ENCODE results near the gene KDM4B. TPM values are rescaled to one million over a fixed set of nuclear protein-coding genes. Genes with fewer than 3 reads are reported as not detected.

The KDM4B gene
- total and polyA plus RNA-seq, 10 of the 15 experiments (the other 5 are each of a cell fraction or from before 2014, with no cell fraction given) = 0.47 to 49.6 (median 16.2) TPM

- Histone ChIP-seq H3K4me3 (no peak overlapping the region), H3K9me3 (replicated peaks; ENCODE audit: control insufficient read depth, insufficient read depth, low read length) (no peaks in the 10 kb centered on the region; the same call in 2 of the 3 replicates), H3K79me2 (ENCODE audit: control insufficient read depth, insufficient read depth, low read length) (peaks cover 13% of the 10 kb centered on the region), H2AFZ (ENCODE audit: control insufficient read depth, low read depth, low read length) (no peak overlapping the region), H3K4me2 (ENCODE audit: control insufficient read depth, insufficient read depth) (no peak overlapping the region), H3K9ac (ENCODE audit: control insufficient read depth, insufficient read depth, low read length) (no peak overlapping the region), H3K4me1 (ENCODE audit: control insufficient read depth, insufficient read depth, low read length) (no peaks in the 10 kb centered on the region; the same call in 1 of the 2 replicates), H4K20me1 (ENCODE audit: control insufficient read depth, insufficient read depth) (no peaks in the 10 kb centered on the region), H3K36me3 (ENCODE audit: control insufficient read depth in 2 of 2, insufficient read depth in 2 of 2, low read length in 1 of 2) (peaks cover 0 to 8% of the 10 kb centered on the region in 2 experiments; a peak in 2 of 4 replicates), H3K27me3 (replicated peaks in 1 of 2; ENCODE audit: control insufficient read depth in 2 of 2, insufficient read depth in 2 of 2, low read length in 1 of 2) (no peaks in the 10 kb centered on the region), H3K27ac (ENCODE audit: control insufficient read depth, insufficient read depth) (no peak overlapping the region)
- ChIA-PET POLR2A (no interaction called here), SMC1A (ENCODE audit: uncharacterized antibody, unreplicated experiment) (interaction anchor here (0.6 to 1.0 kb wide), 2 partner anchors 128 to 517 kb away, joined by 3 to 4 read pairs; no protein-coding TSS in a partner anchor), RAD21 (ENCODE audit: unreplicated experiment) (interaction anchor here (2.7 kb wide), 1 partner anchor 214 kb away, joined by 6 read pairs; no protein-coding TSS in a partner anchor), CTCF (no interaction called here)
- DNase-seq (ENCODE audit: low read depth, low spot score) (no peak), ATAC-seq (no peak), FAIRE-seq (no peak)
- TF ChIP-seq SIN3A (IDR thresholded peaks at IDR 0.05; ENCODE audit: low read depth, low read length) (no peak), ETV6 (conservative IDR thresholded peaks at IDR 0.05 in 1 of 2, IDR thresholded peaks at IDR 0.05 in 1 of 2; ENCODE audit: borderline replicate concordance in 1 of 2, low read depth in 1 of 2) (no peak), MEF2A (IDR thresholded peaks at IDR 0.05; ENCODE audit: insufficient read depth, low read depth, low read length) (no peak), WRNIP1 (IDR thresholded peaks at IDR 0.05; ENCODE audit: borderline replicate concordance, low read depth, low read length) (no peak), MTA3 (IDR thresholded peaks at IDR 0.05; ENCODE audit: borderline replicate concordance, low read length) (no peak), GATAD2B (conservative IDR thresholded peaks at IDR 0.05; ENCODE audit: low read depth) (no peak), SMAD5 (IDR thresholded peaks at IDR 0.05; ENCODE audit: low read depth) (no peak), ASH2L (IDR thresholded peaks at IDR 0.05; ENCODE audit: borderline replicate concordance, low read depth) (no peak), PAX8 (IDR thresholded peaks at IDR 0.05) (no peak), DPF2 (IDR thresholded peaks at IDR 0.05) (no peak), ZZZ3 (IDR thresholded peaks at IDR 0.05; ENCODE audit: control insufficient read depth, insufficient read length, low read depth) (no peak), TARDBP (IDR thresholded peaks at IDR 0.05; ENCODE audit: borderline replicate concordance) (no peak), IRF3 (IDR thresholded peaks at IDR 0.05) (no peak)
- 94% methylated on average over 8 of the region's 10 CpGs for WGBS (ENCODE audit: insufficient coverage, insufficient replicate concordance, low lambda C conversion rate, missing lambda C conversion rate)
- BruUV-seq (replicated peaks) = no TSS peak
- intact Hi-C loops (cut with micrococcal nuclease; ENCODE audit: unreplicated experiment) (no loop called here), in situ Hi-C loops (cut with MboI) (no loop called here)
Observed at GRCh38 chr19:5024282-5024681, 55.4 kb downstream of the KDM4B start.

All from GM12878 (cell line).